Measurements from ENCODE around the gene ZNF491.
A peak's percentile ranks its signal among the peaks of the same experiment; 100 is the strongest.
"Not testable (repeated sequence)": the region's sequence is repeated elsewhere in the genome, so short reads cannot be mapped to it uniquely, and the experiment has no call there.

Gene ZNF491

GRCh38 chr19:11814700-11815035, 16.3 kb downstream of the ZNF491 start:
- Histone ChIP-seq H3K36me3 (ENCODE audit: control insufficient read depth, insufficient read depth, low read length) (no peaks in the 10 kb centered on the region), H3K4me3 (ENCODE audit: low read length) (peak overlapping the region; percentile 87), H3K9ac (ENCODE audit: low read length) (no peak overlapping the region), H3K4me1 (ENCODE audit: control insufficient read depth, insufficient read depth, low read length) (no peaks in the 10 kb centered on the region), H3K27me3 (ENCODE audit: control insufficient read depth, insufficient read depth, low read length) (no peaks in the 10 kb centered on the region), H3K27ac (ENCODE audit: low read depth, low read length) (peak overlapping the region; percentile 83)

GRCh38 chr19:11821474-11822109, 23.3 kb downstream of the ZNF491 start:
- Histone ChIP-seq H3K9ac (ENCODE audit: low read length) (no peak overlapping the region), H3K36me3 (ENCODE audit: control insufficient read depth, insufficient read depth, low read length) (peaks cover 5% of the 10 kb centered on the region), H3K4me1 (ENCODE audit: control insufficient read depth, insufficient read depth, low read length) (no peaks in the 10 kb centered on the region), H3K27me3 (ENCODE audit: control insufficient read depth, insufficient read depth, low read length) (no peaks in the 10 kb centered on the region), H3K4me3 (ENCODE audit: low read length) (no peak overlapping the region), H3K27ac (ENCODE audit: low read depth, low read length) (no peak overlapping the region)

- peaks cover 19% of the 10 kb centered on the region for H3K36me3 ChIP-seq (ENCODE audit: control insufficient read depth, insufficient read depth, low read length)
- H3K27ac ChIP-seq (ENCODE audit: low read depth, low read length); H3K4me1 ChIP-seq (ENCODE audit: control insufficient read depth, insufficient read depth, low read length); H3K9ac ChIP-seq (ENCODE audit: low read length); H3K4me3 ChIP-seq (ENCODE audit: low read length); H3K27me3 ChIP-seq (ENCODE audit: control insufficient read depth, insufficient read depth, low read length): not testable (repeated sequence)
These were observed 30.9 kb downstream of the ZNF491 start for GRCh38 chr19:11828957-11829876.

- H3K36me3 ChIP-seq (ENCODE audit: control insufficient read depth, insufficient read depth, low read length): peaks cover 19% of the 10 kb centered on the region
These were observed 34.1 kb downstream of the ZNF491 start for GRCh38 chr19:11832253-11832912.

GRCh38 chr19:11833541-11833940, 35.2 kb downstream of the ZNF491 start:
- Histone ChIP-seq H3K36me3 (ENCODE audit: control insufficient read depth, insufficient read depth, low read length) (peaks cover 19% of the 10 kb centered on the region), H3K27me3 (ENCODE audit: control insufficient read depth, insufficient read depth, low read length) (no peaks in the 10 kb centered on the region), H3K9ac (ENCODE audit: low read length) (no peak overlapping the region), H3K27ac (ENCODE audit: low read depth, low read length) (no peak overlapping the region), H3K4me3 (ENCODE audit: low read length) (no peak overlapping the region), H3K4me1 (ENCODE audit: control insufficient read depth, insufficient read depth, low read length) (no peaks in the 10 kb centered on the region)

More at GRCh38 chr19:11832253-11832912, 34.1 kb downstream of the ZNF491 start:
- no peak overlapping the region for H3K27ac ChIP-seq (ENCODE audit: low read depth, low read length)
- H3K4me1 ChIP-seq (ENCODE audit: control insufficient read depth, insufficient read depth, low read length): no peaks in the 10 kb centered on the region
- H3K4me3 ChIP-seq (ENCODE audit: low read length): peak overlapping the region; percentile 27
- no peak overlapping the region for H3K9ac ChIP-seq (ENCODE audit: low read length)
- H3K27me3 ChIP-seq (ENCODE audit: control insufficient read depth, insufficient read depth, low read length): no peaks in the 10 kb centered on the region

- H3K4me3 ChIP-seq (ENCODE audit: low read length); H3K9ac ChIP-seq (ENCODE audit: low read length); H3K4me1 ChIP-seq (ENCODE audit: control insufficient read depth, insufficient read depth, low read length); H3K27ac ChIP-seq (ENCODE audit: low read depth, low read length); H3K27me3 ChIP-seq (ENCODE audit: control insufficient read depth, insufficient read depth, low read length): not testable (repeated sequence)
- H3K36me3 ChIP-seq (ENCODE audit: control insufficient read depth, insufficient read depth, low read length): peaks cover 19% of the 10 kb centered on the region
These were observed 37.3 kb downstream of the ZNF491 start for GRCh38 chr19:11835626-11836066.

GRCh38 chr19:11843722-11844121, 45.4 kb downstream of the ZNF491 start:
- Histone ChIP-seq H3K4me3 (ENCODE audit: low read length) (no peak overlapping the region), H3K27ac (ENCODE audit: low read depth, low read length) (no peak overlapping the region), H3K27me3 (ENCODE audit: control insufficient read depth, insufficient read depth, low read length) (no peaks in the 10 kb centered on the region), H3K9ac (ENCODE audit: low read length) (no peak overlapping the region), H3K36me3 (ENCODE audit: control insufficient read depth, insufficient read depth, low read length) (no peaks in the 10 kb centered on the region), H3K4me1 (ENCODE audit: control insufficient read depth, insufficient read depth, low read length) (no peaks in the 10 kb centered on the region)

GRCh38 chr19:11847615-11848014, 49.3 kb downstream of the ZNF491 start:
- H3K27ac ChIP-seq (ENCODE audit: low read depth, low read length); H3K4me3 ChIP-seq (ENCODE audit: low read length); H3K36me3 ChIP-seq (ENCODE audit: control insufficient read depth, insufficient read depth, low read length); H3K9ac ChIP-seq (ENCODE audit: low read length); H3K27me3 ChIP-seq (ENCODE audit: control insufficient read depth, insufficient read depth, low read length); H3K4me1 ChIP-seq (ENCODE audit: control insufficient read depth, insufficient read depth, low read length): not testable (repeated sequence)

GRCh38 chr19:11848200-11848593, 49.9 kb downstream of the ZNF491 start:
- H3K36me3 ChIP-seq (ENCODE audit: control insufficient read depth, insufficient read depth, low read length): no peaks in the 10 kb centered on the region
- H3K27ac ChIP-seq (ENCODE audit: low read depth, low read length): no peak overlapping the region
- no peaks in the 10 kb centered on the region for H3K27me3 ChIP-seq (ENCODE audit: control insufficient read depth, insufficient read depth, low read length)
- H3K9ac ChIP-seq (ENCODE audit: low read length): no peak overlapping the region
- H3K4me1 ChIP-seq (ENCODE audit: control insufficient read depth, insufficient read depth, low read length): no peaks in the 10 kb centered on the region
- H3K4me3 ChIP-seq (ENCODE audit: low read length): peak overlapping the region; percentile 76

- H3K36me3 ChIP-seq (ENCODE audit: control insufficient read depth, insufficient read depth, low read length): no peaks in the 10 kb centered on the region
- no peak within 1 kb of the TSS for H3K27ac ChIP-seq (ENCODE audit: low read depth, low read length)
- no peak within 1 kb of the TSS for H3K9ac ChIP-seq (ENCODE audit: low read length)
- H3K4me3 ChIP-seq (ENCODE audit: low read length): peak within 1 kb of the TSS; percentile 76
- H3K27me3 ChIP-seq (ENCODE audit: control insufficient read depth, insufficient read depth, low read length): no peaks in the 10 kb centered on the region
- H3K4me1 ChIP-seq (ENCODE audit: control insufficient read depth, insufficient read depth, low read length): no peaks in the 10 kb centered on the region
These were observed 50.5 kb downstream of the ZNF491 start, which contains the start of gene ZNF439 for GRCh38 chr19:11848594-11849469. Gene ZNF439 (plus strand): TSS chr19:11848726. CDS start chr19:11848868, 142 bp downstream.

- not testable (repeated sequence) for H3K27me3 ChIP-seq (ENCODE audit: control insufficient read depth, insufficient read depth, low read length); H3K4me1 ChIP-seq (ENCODE audit: control insufficient read depth, insufficient read depth, low read length); H3K27ac ChIP-seq (ENCODE audit: low read depth, low read length); H3K9ac ChIP-seq (ENCODE audit: low read length); H3K36me3 ChIP-seq (ENCODE audit: control insufficient read depth, insufficient read depth, low read length); H3K4me3 ChIP-seq (ENCODE audit: low read length)
These were observed 52.0 kb downstream of the ZNF491 start for GRCh38 chr19:11850289-11850688.

GRCh38 chr19:11853358-11853757, 55.0 kb downstream of the ZNF491 start:
- Histone ChIP-seq H3K4me1 (ENCODE audit: control insufficient read depth, insufficient read depth, low read length) (no peaks in the 10 kb centered on the region), H3K36me3 (ENCODE audit: control insufficient read depth, insufficient read depth, low read length) (no peaks in the 10 kb centered on the region), H3K9ac (ENCODE audit: low read length) (no peak overlapping the region), H3K27ac (ENCODE audit: low read depth, low read length) (no peak overlapping the region), H3K27me3 (ENCODE audit: control insufficient read depth, insufficient read depth, low read length) (no peaks in the 10 kb centered on the region), H3K4me3 (ENCODE audit: low read length) (no peak overlapping the region)

All from rectal smooth muscle tissue (tissue), 1 donor.